K562 (cell line): ENCODE data around the gene EIF3I. TPM values are rescaled to one million over a fixed set of nuclear protein-coding genes. Genes with fewer than 3 reads are reported as not detected.

Experiments
- ATAC-seq: fragments of 200-7000 bp; cut with Tn5 transposase; 3 replicates; pipeline ENCODE4 v1.9.1; 2020; ENCODE audit warnings: moderate library complexity
- BruUV-seq: library from RNA; stranded (reverse); fragments of 400-500 nt; replicated peaks from 2 replicates; lab custom pipeline; 2021; lab: Mats Ljungman, UMichigan
- CTCF ChIA-PET: fragments of 300-600 bp; formaldehyde crosslinking; extraction: SDS; loops from one replicate; lab custom pipeline; 2021; ENCODE audit warnings: low intra/inter-chr PET ratio; lab: Yijun Ruan, JAX
- POLR2A ChIA-PET: fragments of 300-600, 350-650 bp; sonication (Branson Sonifier 250); formaldehyde crosslinking; extraction: SDS; loops from one replicate; lab custom pipeline; 2021; ENCODE audit warnings: antibody characterized with exemption, inconsistent platforms; lab: Yijun Ruan, JAX
- DNase-seq, 4 experiments: peaks; one replicate each; pipeline versions ENCODE4 v3.0.0 to v3.0.0-alpha.2; 2011 to 2018; ENCODE audit warnings: low spot score in 3 of 4, mixed read lengths in 3 of 4; ENCODE audit errors: extremely low read depth in 1 of 4
- FAIRE-seq: peaks from 2 replicates; lab custom pipeline; 2011; peaks lifted over from hg19 to GRCh38; lab: Jason Lieb, UNC
- H2AFZ ChIP-seq: 2 replicates; pipeline ENCODE4 v1.6.0; 2011; ENCODE audit warnings: low read depth, low read length, control low read depth, inconsistent platforms
- H3K27ac ChIP-seq: fragments of 200-600 bp; 3 replicates; pipeline ENCODE4 v1.8.0; 2011; ENCODE audit warnings: low read depth, mild to moderate bottlenecking, control low read depth, inconsistent platforms, low read length, moderate library complexity, mixed read lengths; ENCODE audit errors: extremely low read depth
- H3K27me3 ChIP-seq, 2 experiments: fragments of 300-600 bp in 1 of 2; 2 replicates in 1 of 2; 3 replicates in 1 of 2; pipeline versions ENCODE4 v1.6.0 to v1.8.0; 2011; ENCODE audit warnings: inconsistent platforms in 2 of 2, low read length in 2 of 2, mild to moderate bottlenecking in 1 of 2, mixed read lengths in 1 of 2, moderate library complexity in 1 of 2; ENCODE audit not compliant: control insufficient read depth in 2 of 2, insufficient read depth in 2 of 2
- H3K36me3 ChIP-seq: fragments of 300-600 bp; 3 replicates; pipeline ENCODE4 v1.8.0; 2011; ENCODE audit warnings: mild to moderate bottlenecking, low read length, inconsistent platforms; ENCODE audit not compliant: control insufficient read depth, insufficient read depth
- H3K4me1 ChIP-seq, 2 experiments: fragments of 200-600 bp in 1 of 2; replicated peaks in 1 of 2; 2 replicates in 1 of 2; 3 replicates in 1 of 2; pipeline versions ENCODE4 v1.5.1 to v1.8.0; 2011; ENCODE audit warnings: inconsistent platforms in 2 of 2, low read length in 2 of 2, mild to moderate bottlenecking in 1 of 2, mixed read lengths in 1 of 2, moderate library complexity in 1 of 2; ENCODE audit not compliant: control insufficient read depth in 2 of 2, insufficient read depth in 2 of 2
- H3K4me2 ChIP-seq: 2 replicates; pipeline ENCODE4 v1.6.1; 2011; ENCODE audit warnings: low read length, control low read depth, inconsistent platforms, mixed read lengths; ENCODE audit not compliant: insufficient read depth
- H3K4me3 ChIP-seq: fragments of 200-600 bp; sonication (generic), shearing (Covaris generic); 2 replicates; pipeline ENCODE4 v1.5.1; 2016; ENCODE audit warnings: control low read depth, inconsistent platforms
- H3K79me2 ChIP-seq: fragments of 200-600 bp; 3 replicates; pipeline ENCODE4 v1.8.0; 2011; ENCODE audit warnings: low read length, inconsistent platforms; ENCODE audit not compliant: control insufficient read depth, insufficient read depth
- H3K9ac ChIP-seq, 2 experiments: 2 replicates each; pipeline versions ENCODE4 v1.6.0 to v1.6.1; 2011; ENCODE audit warnings: low read depth in 2 of 2, low read length in 2 of 2, control low read depth in 1 of 2, inconsistent platforms in 1 of 2, mild to moderate bottlenecking in 1 of 2, mixed read lengths in 1 of 2; ENCODE audit not compliant: insufficient read depth in 1 of 2
- H3K9me1 ChIP-seq: one replicate; pipeline ENCODE4 v1.6.0; 2011; ENCODE audit warnings: inconsistent platforms, mild to moderate bottlenecking, low read length, moderate library complexity; ENCODE audit not compliant: control insufficient read depth, insufficient read depth
- H3K9me3 ChIP-seq: replicated peaks from 2 replicates; pipeline ENCODE4 v1.5.1; 2011; ENCODE audit warnings: low read depth, low read length, inconsistent platforms; ENCODE audit not compliant: control insufficient read depth, insufficient read depth
- H4K20me1 ChIP-seq: replicated peaks from 2 replicates; pipeline ENCODE4 v1.6.1; 2011; ENCODE audit warnings: low read length, inconsistent platforms, mixed read lengths; ENCODE audit not compliant: control insufficient read depth, insufficient read depth
- BMI1 ChIP-seq: fragments of 150-350 bp; IDR thresholded peaks from 2 replicates; pipeline ENCODE4 v1.6.1; 2014; ENCODE audit warnings: low read length
- CSDE1 ChIP-seq, 2 experiments: fragments of 450-650 bp; IDR thresholded peaks; 2 replicates each; pipeline ENCODE4 v1.6.1; 2016; ENCODE audit warnings: mild to moderate bottlenecking in 1 of 2
- IRF2 ChIP-seq: sonication (generic); formaldehyde crosslinking; IDR thresholded peaks from 2 replicates; pipeline ENCODE4 v1.8.1; 2022; ENCODE audit warnings: mild to moderate bottlenecking, missing genetic modification reagents
- JUN ChIP-seq, 2 experiments: sonication (generic) in 1 of 2; formaldehyde crosslinking in 1 of 2; IDR thresholded peaks; 2 replicates each; pipeline versions ENCODE4 v1.6.1 to v1.8.0; 2012 to 2022; ENCODE audit warnings: borderline replicate concordance in 2 of 2, mild to moderate bottlenecking in 2 of 2, improper control_type of control experiment in 1 of 2, low read depth in 1 of 2, low read length in 1 of 2, missing genetic modification reagents in 1 of 2
- MAX ChIP-seq: sonication (generic); formaldehyde crosslinking; IDR thresholded peaks from 2 replicates; pipeline ENCODE4 v1.9.0; 2022; ENCODE audit warnings: mild to moderate bottlenecking, missing genetic modification reagents
- MTA3 ChIP-seq: fragments of 450-650 bp; formaldehyde crosslinking; IDR thresholded peaks from 2 replicates; pipeline ENCODE4 v1.6.1; 2017; ENCODE audit warnings: mild to moderate bottlenecking, borderline replicate concordance
- NFE2 ChIP-seq: IDR thresholded peaks from 2 replicates; pipeline ENCODE4 v1.6.1; 2014; ENCODE audit warnings: antibody characterized with exemption, low read depth
- OTX1 ChIP-seq: fragments of 450-650 bp; formaldehyde crosslinking; IDR thresholded peaks from 2 replicates; pipeline ENCODE4 v1.4.0; 2022; ENCODE audit warnings: mild to moderate bottlenecking
- PHF20 ChIP-seq: fragments of 450-650 bp; IDR thresholded peaks from 2 replicates; pipeline ENCODE4 v1.6.1; 2018; ENCODE audit not compliant: partially characterized antibody
- POLR3G ChIP-seq: IDR thresholded peaks from 2 replicates; pipeline ENCODE4 v1.6.1; 2011; ENCODE audit not compliant: insufficient read length, insufficient replicate concordance; ENCODE audit errors: extremely low read depth
- RNF2 ChIP-seq: sonication (generic); IDR thresholded peaks from 2 replicates; pipeline ENCODE4 v1.6.1; 2016
- TEAD4 ChIP-seq, 2 experiments: sonication (generic) in 1 of 2; formaldehyde crosslinking in 1 of 2; IDR thresholded peaks; 2 replicates each; pipeline versions ENCODE4 v1.6.1 to v1.8.0; 2012 to 2022; ENCODE audit warnings: borderline replicate concordance in 1 of 2, inconsistent platforms in 1 of 2, low read length in 1 of 2, mild to moderate bottlenecking in 1 of 2, missing genetic modification reagents in 1 of 2
- TFE3 ChIP-seq: fragments of 450-650 bp; formaldehyde crosslinking; IDR thresholded peaks from 2 replicates; pipeline ENCODE4 v1.4.0; 2020; ENCODE audit warnings: mild to moderate bottlenecking, mixed read lengths
- ZNF174 ChIP-seq: fragments of 250-450 bp; sonication (Bioruptor Pico); IDR thresholded peaks from 2 replicates; pipeline ENCODE4 v1.4.0; 2020; ENCODE audit warnings: mild to moderate bottlenecking
- ZNF347 ChIP-seq: fragments of 450-650 bp; formaldehyde crosslinking; IDR thresholded peaks from 2 replicates; pipeline ENCODE4 v1.4.0; 2020; ENCODE audit warnings: low read depth, mild to moderate bottlenecking, moderate library complexity
- ZNF408 ChIP-seq: fragments of 250-450 bp; sonication (Bioruptor Pico); IDR thresholded peaks from 2 replicates; pipeline ENCODE4 v1.4.0; 2020; ENCODE audit warnings: low read depth, mild to moderate bottlenecking, moderate library complexity
- ZNF830 ChIP-seq: fragments of 250-450 bp; sonication (Bioruptor Pico); IDR thresholded peaks from 2 replicates; pipeline ENCODE4 v1.5.0; 2021; ENCODE audit warnings: mild to moderate bottlenecking
- WGBS: fragments of 100-300 bp; shearing (Covaris generic); methylation state at CpG from one replicate; pipeline ENCODE4 v1.1.6; 2016; ENCODE audit warnings: low coverage, mixed read lengths; ENCODE audit not compliant: insufficient coverage; ENCODE audit errors: missing lambda C conversion rate; 5-methylcytosine and 5-hydroxymethylcytosine counted together
- in situ Hi-C: fragments of 300-500 bp; cut with MboI; formaldehyde crosslinking; loops from 4 replicates; pipeline ENCODE4 v1.15.0; 2018; ENCODE audit warnings: inconsistent platforms, mixed read lengths
- intact Hi-C: fragments of 100-400 bp; cut with micrococcal nuclease; formaldehyde crosslinking; loops from 2 replicates; pipeline ENCODE4 v1.14.2; 2022
- polyA plus RNA-seq, 8 experiments: library from polyadenylated mRNA; depleted of rRNA in 4 of 8; stranded (reverse) in 5 of 8; unstranded in 3 of 8; fragments of >200 nt; fragmentation: Nextera tagmentation in 2 of 8; fragmentation: Illumina TruSeq in 1 of 8; extraction: Ambion mirVana in 2 of 8; extraction: Trizol in 1 of 8; gene quantifications; 2 replicates each; pipeline versions ENCODE4 v1.2.1 to v1.2.3, GENCODE V29; 2011 to 2014; ENCODE audit warnings: inconsistent platforms in 1 of 8, missing spikeins in 1 of 8
- total RNA-seq, 7 experiments: library from RNA; depleted of rRNA in 6 of 7; stranded (reverse); fragments of >200 nt in 6 of 7; fragmentation: Illumina TruSeq in 2 of 7; extraction: Trizol in 2 of 7; gene quantifications; 2 replicates each; pipeline versions ENCODE4 v1.2.1 to v1.2.3, GENCODE V29; 2011 to 2021; ENCODE audit warnings: low replicate concordance in 1 of 7
- TF ChIP-seq, protein P1 (sequence below): fragments of 250-450 bp; sonication (Bioruptor Pico); IDR thresholded peaks from 2 replicates; pipeline ENCODE4 v1.8.0; 2021; ENCODE audit warnings: mild to moderate bottlenecking, moderate library complexity

EIF3I gene
- total and polyA plus RNA-seq, 9 of the 15 experiments (the other 6 are each of a cell fraction or from before 2014, with no cell fraction given): 414 to 1,526 (median 635) TPM

DNA sequence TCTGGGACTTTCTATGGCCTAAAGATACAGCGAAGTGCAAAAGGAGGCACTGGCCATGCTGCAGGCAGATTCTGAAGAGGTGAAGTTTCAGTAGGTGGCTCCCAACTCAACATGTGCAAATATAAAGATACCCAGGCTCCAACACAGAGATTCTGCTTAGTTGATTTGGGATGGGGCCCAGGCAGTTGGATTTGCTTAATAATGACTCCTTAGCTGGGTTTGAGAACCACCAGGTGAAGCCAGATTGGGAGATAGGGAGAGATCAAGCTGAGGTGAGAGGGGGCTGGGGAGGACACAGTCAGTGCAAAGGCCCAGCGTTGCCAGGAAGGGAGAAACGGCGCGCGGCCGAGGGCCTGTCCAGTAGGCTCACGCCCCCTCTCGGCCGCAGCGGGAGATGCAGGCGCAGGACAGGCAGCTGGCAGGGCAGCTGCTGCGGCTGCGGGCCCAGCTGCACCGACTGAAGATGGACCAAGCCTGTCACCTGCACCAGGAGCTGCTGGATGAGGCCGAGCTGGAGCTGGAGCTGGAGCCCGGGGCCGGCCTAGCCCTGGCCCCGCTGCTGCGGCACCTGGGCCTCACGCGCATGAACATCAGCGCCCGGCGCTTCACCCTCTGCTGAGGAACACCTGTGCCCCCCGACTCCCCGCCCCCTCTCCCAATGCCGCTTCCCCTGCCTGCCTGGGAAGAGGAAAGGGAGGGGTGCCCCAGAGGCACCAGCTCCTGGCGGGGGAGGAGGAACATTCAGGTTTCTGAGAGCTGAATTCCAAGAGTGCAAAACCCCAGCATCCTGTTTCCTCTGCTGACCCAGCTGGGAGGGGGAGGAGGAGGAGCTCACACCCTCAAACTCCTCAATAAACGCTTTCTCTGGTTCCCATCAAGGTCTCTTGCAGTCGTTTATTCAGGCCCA, 26.0 kb downstream of the EIF3I start:
- Histone ChIP-seq H3K9ac (no peak overlapping the region), H3K79me2 (no peaks in the 10 kb centered on the region), H3K4me1 (peaks cover 27 to 33% of the 10 kb centered on the region in 2 experiments; a peak in 4 of 5 replicates), H4K20me1 (no peaks in the 10 kb centered on the region), H3K9me3 (no peaks in the 10 kb centered on the region), H2AFZ (peak overlapping the region; percentile 99), H3K36me3 (no peaks in the 10 kb centered on the region), H3K9me1 (no peaks in the 10 kb centered on the region), H3K4me2 (peak overlapping the region; percentile 54; the same call in 1 of the 2 replicates), H3K27ac (no peak overlapping the region), H3K27me3 (no peaks in the 10 kb centered on the region), H3K4me3 (no peak overlapping the region)
- peak; percentile 93 for ATAC-seq
- ChIA-PET CTCF (interaction anchor here (0.7 to 1.4 kb wide), 2 partner anchors 32 to 138 kb away, joined by 3 to 8 read pairs; no protein-coding TSS in a partner anchor), POLR2A (interaction anchor here (0.6 to 1.9 kb wide), 15 partner anchors 7 to 89 kb away, joined by 3 to 9 read pairs (median 4); partner anchors contain the start of gene IQCC)
- no TSS peak for BruUV-seq
- intact Hi-C loops (loop anchor here (5.0 kb wide), 1 partner anchor 41 kb away; the partner anchor contains the start of genes DCDC2B and IQCC), in situ Hi-C loops (no loop called here)
- peak; percentile 90 to 92 (median 92) for DNase-seq
- peak; percentile 67 for FAIRE-seq
- WGBS: 9% methylated on average over 22 of the region's 31 CpGs
- TF ChIP-seq ZNF347 (CRISPR knock-in tag) (no peak), ZNF830 (peak; percentile 84; the same call in 1 of the 2 replicates), JUN (IDR thresholded peaks at IDR 0.05; ENCODE audit: borderline replicate concordance, low read depth, low read length) (peak; percentile 46; the same call in 1 of the 2 replicates), JUN (CRISPR knock-in tag; IDR thresholded peaks at IDR 0.05; ENCODE audit: borderline replicate concordance) (no peak), RNF2 (no peak), OTX1 (CRISPR knock-in tag) (no peak), MAX (peak; percentile 78), POLR3G (no peak), BMI1 (no peak), MTA3 (peak; percentile 68; the same call in 1 of the 2 replicates), ZNF408 (CRISPR knock-in tag) (no peak), TEAD4 (IDR thresholded peaks at IDR 0.05; ENCODE audit: low read length) (peak; percentile 30; the same call in 1 of the 2 replicates), TEAD4 (CRISPR knock-in tag; IDR thresholded peaks at IDR 0.05; ENCODE audit: borderline replicate concordance) (no peak), PHF20 (no peak), ZNF174 (CRISPR knock-in tag) (no peak), IRF2 (no peak), NFE2 (no peak), CSDE1 (IDR thresholded peaks at IDR 0.05) (no peak), TFE3 (CRISPR knock-in tag) (no peak)
- TF ChIP-seq, protein P1, sequence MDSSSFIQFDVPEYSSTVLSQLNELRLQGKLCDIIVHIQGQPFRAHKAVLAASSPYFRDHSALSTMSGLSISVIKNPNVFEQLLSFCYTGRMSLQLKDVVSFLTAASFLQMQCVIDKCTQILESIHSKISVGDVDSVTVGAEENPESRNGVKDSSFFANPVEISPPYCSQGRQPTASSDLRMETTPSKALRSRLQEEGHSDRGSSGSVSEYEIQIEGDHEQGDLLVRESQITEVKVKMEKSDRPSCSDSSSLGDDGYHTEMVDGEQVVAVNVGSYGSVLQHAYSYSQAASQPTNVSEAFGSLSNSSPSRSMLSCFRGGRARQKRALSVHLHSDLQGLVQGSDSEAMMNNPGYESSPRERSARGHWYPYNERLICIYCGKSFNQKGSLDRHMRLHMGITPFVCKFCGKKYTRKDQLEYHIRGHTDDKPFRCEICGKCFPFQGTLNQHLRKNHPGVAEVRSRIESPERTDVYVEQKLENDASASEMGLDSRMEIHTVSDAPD: no peak
